Renal cortex interstitium (tissue), 11 donors: ENCODE results near the gene ANO7. TPM values are rescaled to one million over a fixed set of nuclear protein-coding genes. Genes with fewer than 3 reads are reported as not detected.

ENCODE experiments used
- DNase-seq, 11 donors: peaks; one replicate each; pipeline ENCODE4 v3.0.0-alpha.2; 2013; ENCODE audit warnings: low read depth in 9 of 11, low spot score in 4 of 11; ENCODE audit errors: extremely low read depth in 1 of 11
- polyA plus RNA-seq, 3 donors: library from polyadenylated mRNA; unstranded; fragments of 120-200 nt; gene quantifications; one replicate each; pipeline ENCODE4 v1.2.1, GENCODE V29; 2013; ENCODE audit not compliant: insufficient read length in 3 of 3

The ANO7 gene
- polyA plus RNA-seq, 3 donors: 1.7 to 3.8 (median 1.9) TPM

DNA sequence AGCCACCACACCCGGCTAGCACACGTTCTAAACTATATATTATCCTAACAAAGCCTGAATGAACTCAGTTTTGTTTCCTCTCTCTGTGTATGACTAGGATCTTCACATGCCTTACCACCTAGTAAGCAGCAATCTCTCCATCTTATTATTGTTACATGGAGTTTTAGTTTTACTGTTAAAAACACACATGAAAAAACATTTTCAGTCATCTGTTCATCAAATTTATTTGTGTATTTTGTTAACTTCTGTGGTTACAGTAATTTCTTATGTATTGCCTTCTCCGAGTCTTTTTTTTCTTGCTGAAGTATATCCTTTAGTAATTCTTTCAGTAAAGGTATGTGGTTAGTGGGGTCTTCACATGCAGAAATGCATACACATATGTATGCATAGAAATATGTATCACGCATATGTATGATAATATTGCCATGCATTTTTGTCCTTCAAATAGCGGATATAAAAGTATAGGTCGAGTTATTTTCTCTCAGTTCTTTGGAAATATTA, 31.4 kb downstream of the ANO7 start:
- DNase-seq: no peak

DNA sequence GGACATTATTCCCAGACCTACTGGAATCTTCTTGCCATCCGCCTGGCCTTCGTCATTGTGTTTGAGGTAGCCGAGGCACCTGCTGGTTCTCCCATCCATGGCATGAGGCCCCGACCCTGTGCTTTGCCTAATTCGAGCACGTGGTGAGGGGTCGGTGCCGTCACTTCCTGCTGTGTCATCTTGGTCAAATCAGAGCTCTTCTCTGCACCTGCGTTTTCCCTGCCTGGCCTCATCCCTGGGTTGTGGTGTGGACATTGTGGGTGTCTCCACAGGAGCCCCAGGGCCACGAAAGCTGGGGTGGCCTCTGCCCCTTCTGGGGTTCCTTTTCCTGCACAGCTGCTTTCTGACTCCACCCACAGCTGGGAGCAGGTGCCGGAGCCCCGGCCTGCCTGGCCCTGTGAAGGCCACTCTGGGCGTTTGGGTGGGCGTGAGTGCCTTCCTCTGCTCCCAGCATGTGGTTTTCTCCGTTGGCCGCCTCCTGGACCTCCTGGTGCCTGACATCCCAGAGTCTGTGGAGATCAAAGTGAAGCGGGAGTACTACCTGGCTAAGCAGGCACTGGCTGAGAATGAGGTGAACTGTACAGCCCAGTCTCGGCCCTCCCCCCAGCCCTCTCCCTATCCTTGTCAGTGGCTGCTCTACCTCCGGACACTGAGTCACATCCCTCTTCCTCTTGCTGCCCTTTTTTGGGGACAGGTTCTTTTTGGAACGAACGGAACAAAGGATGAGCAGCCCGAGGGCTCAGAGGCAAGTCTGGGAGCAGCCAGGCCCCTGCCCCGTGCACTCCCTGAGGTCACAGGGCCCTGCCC, 34.9 kb downstream of the ANO7 start:
- DNase-seq: no peak

DNA sequence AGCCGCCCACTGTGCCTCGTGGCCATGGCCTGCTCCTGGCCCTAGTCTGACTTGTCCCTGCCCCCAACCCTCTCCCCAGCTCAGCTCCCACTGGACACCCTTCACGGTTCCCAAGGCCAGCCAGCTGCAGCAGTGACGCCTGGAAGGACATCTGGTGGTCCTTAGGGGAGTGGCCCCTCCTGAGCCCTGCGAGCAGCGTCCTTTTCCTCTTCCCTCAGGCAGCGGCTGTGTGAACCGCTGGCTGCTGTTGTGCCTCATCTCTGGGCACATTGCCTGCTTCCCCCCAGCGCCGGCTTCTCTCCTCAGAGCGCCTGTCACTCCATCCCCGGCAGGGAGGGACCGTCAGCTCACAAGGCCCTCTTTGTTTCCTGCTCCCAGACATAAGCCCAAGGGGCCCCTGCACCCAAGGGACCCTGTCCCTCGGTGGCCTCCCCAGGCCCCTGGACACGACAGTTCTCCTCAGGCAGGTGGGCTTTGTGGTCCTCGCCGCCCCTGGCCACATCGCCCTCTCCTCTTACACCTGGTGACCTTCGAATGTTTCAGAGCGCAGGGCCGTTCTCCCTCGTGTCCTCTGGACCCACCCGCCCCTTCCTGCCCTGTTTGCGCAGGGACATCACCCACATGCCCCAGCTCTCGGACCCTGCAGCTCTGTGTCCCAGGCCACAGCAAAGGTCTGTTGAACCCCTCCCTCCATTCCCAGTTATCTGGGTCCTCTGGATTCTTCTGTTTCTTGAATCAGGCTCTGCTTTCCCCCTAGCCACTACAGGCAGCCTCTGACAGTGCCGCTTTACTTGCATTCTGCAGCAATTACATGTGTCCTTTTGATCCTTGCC, 35.8 kb downstream of the ANO7 start:
- no peak for DNase-seq

DNA sequence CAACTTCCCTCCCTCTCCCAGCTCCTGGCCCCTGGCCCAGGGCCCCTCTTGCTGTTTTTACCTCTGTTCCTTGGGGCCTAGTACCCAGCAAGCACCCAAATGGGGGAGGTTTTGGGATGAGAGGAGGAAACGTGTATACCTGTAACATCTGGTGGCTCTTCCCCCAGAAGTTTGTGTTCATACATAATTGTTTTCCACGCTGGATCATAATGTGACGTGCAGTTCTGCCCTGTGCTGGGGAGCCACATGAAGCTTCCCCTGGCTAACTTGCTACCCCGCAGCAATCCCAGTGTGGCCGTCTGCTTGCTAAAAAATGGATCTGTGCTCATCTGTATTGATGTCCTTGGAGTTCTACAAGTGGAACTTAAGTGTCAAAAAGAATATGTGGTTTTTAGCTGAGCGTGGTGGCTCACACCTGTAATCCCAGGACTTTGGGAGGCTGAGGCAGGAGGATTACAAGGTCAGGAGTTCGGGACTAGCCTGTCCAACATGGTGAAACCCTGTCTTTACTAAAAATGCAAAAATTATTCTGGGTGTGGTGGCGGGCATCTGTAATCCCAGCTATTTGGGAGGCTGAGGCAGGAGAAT, 36.5 kb downstream of the ANO7 start:
- DNase-seq: no peak

DNA sequence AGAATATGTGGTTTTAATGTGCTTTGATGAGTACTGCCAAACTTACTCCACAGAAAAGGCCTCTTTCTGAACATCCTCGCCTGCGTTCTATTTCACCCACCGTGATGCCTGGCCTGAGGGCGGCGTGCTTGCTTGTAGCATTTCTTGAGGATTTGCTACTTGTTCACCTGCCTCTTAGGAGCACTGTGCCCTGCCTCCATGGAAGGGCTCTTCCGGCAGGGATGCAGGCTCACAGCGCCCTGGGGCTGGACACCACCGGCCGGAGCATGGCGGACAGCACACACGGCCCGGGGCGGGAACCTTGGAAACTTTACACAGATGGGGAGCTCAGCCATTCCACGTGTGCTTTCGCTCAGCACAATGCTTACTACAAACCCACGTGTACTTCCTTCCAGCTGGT, 37.1 kb downstream of the ANO7 start:
- no peak for DNase-seq

DNA sequence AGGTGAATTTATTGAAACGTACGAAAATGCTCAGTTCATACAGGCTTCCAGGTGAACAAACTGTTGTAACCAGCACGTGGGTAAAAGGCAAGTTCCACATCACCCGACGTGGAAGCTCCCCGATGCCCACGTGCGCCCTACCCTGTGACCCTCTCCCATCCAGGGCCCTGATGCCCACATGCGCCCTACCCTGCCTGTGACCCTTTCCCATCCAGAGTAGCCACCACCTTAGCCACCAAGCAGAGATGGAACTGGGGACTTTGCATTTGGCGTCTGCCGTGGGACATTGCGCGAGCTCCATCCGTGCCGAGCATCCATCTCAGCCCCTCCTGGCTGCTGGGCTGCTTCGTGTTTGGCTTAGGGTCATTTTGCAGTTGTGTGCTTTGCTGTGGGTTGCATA, 37.5 kb downstream of the ANO7 start:
- DNase-seq: no peak

DNA sequence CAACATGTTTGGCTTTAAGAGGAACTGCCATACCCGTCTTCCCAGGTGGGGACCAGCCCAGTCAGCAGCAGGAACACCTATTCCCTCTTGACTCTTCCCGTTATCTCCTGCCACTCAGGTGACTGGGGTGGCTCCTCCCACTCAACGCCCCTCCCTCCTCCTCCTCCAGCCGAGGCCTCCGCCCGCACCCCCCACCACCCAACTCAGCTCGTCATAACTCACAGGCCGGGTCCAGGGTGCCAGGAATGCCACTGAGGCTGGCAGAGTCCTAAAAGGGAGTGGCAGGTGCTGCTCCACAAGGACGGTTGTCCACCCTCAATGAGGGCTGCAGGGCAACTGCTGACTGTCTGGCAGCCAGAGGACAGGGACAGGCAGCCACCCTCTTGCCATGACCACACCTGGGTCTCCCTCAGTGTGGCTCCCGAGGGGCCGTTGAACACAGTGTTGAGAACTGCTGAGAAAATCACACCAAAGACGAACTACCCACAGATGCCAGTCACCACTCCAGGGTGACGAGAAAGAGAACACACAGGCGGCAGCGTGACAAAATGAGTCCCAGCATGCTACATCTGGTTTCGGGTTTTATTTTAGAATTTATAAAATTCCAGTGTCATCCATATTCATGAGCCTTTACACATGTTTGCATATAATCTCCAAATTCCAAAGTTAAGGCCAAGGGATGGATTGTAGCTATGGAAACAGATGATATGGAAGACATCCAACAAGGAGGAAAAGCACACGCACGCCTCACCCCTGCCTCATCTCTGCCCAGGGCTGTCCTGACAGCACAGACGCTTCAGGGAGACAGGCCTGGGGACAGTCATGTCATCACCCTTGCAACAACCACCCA, 38.5 kb downstream of the ANO7 start:
- peak in 1 of 11 donors; percentile 54 for DNase-seq

DNA sequence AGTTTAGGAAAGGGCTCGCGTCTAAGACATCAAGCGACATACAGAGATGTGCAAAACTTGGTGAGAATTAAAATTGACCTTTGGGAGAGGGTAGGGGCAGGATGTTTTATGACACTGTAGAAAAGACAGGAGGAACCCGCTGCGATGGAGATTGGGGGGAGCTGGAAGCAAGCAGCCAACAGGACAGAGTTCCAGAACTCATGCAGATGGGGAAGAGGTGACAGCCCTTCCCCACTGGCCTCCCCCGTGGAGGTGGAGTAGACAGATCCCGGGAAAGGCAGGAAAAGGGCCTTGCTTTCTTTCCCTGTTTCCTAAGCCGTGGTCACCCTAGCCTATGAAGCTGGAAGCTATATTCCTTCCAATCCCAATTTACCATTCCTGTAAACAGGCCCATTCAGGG, 39.1 kb downstream of the ANO7 start:
- DNase-seq: no peak

DNA sequence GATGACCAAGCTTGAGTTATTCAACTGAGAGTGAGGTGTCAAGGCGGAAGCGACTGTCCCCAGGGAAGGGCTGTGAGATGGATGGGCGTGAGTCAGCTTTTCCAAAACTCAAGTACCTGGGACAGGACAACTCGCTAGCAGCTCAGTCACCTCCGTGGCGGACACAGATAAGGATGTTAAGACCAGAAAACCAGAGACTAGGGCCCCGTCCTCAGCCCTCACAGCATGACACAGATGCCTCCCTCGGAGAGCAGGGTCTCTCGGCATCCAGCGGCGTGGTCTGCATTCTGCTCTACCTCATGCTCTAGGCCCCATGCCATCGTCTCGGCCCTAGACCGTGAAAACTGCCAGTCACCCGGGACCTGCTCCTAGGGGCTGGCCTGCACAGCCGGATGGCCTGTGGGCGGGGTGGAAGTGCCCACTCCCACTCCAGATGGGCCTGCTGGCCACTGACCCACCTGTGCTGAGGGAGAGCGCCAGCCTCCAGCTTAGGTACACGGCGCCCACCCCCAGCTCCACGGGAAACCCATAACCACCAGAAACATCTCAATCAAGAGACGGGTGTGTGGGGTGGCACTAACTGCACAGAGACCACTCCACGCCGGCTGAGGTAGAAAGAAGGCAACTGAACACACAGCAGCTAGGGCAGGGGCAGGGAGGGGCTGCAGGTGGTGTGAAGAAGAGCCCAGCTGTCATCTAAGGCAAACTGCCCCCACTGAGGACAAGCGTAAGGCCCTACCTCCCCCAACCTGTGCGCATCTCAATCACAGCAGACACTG, 39.8 kb downstream of the ANO7 start:
- DNase-seq: no peak

DNA sequence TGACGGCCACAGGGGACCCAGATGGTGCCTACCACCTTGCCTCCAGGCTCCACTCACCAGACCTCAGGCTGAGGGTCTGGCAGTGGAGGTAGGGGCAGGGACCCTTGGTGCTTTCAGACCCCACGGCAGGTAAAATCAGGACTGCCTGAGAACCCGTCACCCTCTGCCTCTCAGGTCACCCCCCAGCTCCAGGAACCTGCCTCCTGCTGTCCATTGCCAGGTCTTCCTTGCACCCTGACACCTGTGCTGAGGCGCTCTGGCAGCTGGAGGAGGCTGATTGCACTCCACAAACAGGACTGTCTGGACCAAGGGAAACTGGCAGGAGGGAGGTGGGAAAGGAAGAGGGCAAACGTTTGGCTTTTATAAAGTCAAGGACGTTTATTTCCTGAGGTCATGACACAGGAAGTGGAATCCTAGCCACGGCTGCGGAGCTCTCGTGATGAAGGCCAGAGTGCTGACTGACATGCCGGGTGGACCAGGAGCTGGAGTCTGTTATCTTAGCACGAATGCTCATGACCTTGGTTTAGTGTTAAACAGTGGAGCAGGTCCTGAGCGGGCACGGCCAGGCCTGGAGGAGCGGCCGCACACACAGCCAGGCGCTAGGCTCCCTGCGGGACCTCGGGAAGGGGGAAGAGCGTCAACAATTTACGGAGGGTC, 40.5 kb downstream of the ANO7 start:
- DNase-seq: no peak

DNA sequence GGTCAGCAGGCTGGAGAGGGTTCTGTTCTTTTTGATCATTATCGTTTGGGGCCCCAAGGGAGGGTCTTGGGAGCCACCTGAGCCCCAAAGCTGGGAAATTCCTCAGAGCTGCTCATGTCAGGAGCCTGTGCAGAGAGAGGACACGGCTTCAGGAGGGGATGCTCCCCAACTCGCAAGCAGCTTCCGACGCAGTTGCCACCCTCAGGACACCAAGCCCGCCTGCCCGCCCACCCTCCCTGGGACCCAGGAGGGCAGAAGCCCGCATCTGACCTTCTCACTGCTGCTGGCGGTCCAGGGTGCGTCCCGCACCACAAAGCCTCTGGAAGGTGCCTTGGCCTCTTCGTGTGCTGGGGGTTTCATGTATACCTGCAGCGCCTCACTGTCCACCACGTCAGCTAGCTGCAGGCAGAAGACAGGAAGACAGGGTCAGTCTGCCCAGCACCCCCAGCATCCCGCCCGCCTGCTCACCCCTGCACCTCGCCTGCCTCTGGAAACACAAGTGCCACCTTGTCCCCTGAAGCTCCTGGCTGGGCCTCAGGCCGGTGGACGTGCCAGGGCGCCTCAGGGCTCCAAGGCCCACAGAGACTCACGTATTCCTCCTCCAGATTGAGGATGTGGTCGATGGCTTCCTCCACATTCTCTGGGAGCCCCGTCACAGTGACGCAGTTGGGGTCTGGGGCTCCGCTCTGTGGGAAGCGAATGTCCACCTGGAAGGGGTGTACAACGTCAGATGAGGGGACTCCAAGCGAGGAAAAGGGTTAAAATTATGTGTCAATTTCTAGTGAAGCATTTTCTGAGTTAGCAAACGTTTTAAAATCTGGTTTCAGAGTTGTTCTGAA, 41.3 kb downstream of the ANO7 start:
- DNase-seq: no peak

DNA sequence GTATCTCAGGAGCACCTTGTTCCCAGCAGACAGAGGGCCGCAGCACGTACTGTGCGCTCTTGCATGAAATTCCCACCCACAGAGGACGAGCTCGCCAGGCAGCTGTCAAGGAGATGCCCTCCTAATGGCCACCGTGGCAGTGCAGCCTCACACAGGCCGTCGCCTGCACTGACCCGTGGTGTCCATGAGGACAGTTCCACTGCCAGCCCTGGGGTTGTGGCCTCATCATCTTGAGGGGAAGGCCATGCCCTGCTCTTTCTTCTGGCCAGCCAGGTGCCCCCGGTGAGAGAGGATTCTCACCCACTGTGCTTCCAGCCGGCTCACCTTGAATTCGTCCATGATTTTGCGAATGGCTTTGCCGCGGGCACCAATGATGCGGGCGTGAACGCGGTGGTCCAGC, 42.0 kb downstream of the ANO7 start:
- DNase-seq: no peak

DNA sequence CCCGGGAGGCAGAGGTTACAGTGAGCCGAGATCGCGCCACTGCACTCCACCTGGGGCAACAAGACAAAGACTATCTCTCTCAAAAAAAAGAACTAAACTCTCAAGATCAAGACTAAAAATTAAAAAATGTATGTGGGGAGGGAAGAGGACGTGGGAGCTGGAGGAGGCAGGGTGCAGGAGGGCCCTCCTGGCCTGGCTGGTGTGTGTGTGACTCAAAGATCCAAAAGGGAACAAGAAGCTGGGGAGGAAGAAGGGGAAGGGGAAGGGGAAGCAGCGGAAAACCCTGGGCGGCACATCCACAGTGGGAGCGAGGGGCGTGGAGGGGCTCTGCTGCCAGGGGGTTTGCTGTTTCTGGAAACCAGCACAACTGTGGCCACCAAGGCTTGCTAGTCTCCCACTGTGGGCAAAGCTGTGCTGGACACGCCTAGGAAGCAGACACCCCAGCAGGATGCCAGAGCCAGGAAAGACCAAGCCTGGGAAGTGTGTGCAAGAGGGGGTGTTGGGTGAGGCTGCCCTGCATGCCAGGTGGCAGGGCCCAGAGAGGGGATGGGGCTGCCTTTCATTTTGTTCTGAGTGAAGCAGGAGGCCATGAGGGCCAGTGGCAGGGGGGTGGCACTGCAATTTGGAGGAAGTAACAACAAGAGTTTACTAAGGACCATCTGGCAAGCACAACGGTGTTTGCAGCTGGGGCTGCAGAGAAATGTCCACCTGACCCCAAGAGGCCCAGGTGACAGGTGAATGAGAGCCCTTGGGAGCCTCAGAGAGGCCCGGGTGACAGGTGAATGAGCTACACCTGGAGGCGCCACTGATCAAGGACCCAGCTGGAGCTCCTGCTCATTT, 44.5 kb downstream of the ANO7 start:
- DNase-seq: no peak

DNA sequence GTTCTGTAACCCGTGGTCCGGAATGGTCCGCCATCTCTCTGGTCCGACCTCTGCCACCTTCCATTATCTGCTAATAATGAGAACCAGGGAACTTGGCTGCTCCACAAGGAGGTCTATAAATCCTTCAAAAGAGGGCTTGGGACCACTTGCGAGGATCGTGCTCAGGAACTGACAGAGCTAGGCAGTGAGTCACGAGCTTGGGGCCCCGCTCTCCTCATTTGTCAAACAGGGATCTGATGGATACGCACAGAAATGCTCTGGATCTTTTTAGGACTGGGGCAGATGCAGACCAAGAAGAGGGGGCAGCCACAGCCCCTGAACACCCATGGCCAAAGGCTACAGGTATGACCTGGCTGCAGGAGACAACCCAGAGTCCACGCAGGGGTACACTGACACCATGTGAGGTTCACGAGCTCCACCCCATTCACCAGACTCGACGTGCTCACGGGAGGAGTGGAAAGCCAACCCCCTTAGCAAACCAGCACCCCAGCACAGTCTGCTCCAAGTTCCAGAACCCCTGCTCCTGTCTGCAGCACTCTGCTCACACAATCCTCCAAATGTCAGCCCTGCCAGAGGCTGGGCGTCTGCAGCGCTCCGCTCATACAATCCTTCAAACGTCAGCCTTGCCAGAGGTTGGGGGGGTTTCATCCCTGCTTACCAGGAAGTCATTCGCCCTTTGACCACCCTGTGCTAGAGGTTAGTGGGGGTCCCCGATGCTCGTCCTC, 45.8 kb downstream of the ANO7 start:
- no peak for DNase-seq

DNA sequence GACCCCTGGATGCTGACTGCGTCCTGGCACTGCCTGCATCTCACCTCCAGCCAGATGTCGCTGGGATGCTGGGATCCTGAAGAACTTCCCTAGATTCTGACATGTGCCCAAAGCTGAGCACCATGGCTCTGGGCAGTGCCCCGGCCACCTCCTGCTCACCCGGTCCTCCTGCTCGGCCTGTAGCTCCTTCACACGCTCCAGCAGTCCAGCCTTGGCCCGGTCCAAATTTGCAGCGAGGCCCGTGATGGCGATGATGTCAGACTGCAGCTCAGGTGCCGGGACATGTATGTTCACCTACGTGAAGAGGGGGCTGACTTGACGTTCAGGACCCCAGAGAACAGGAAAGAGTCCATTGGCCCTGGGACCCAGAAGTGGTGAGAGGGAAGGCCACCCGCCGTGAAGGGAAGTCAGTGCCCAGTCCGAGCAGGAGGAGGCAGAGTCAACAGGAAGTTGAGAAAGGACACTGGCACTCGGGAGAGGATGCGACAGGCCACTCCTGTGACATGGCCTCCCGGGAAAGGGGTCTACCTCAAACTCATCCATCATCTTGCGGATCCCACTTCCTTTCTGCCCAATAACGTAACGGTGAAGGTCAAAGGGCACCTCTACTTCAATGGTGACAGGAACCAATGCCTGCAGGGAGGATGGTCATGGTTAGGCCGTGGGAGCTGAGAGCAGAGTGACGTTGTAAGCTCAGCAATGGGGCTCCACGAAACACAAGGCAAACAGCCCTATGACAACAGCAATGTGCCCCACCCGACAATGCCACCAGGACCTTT, 46.7 kb downstream of the ANO7 start:
- DNase-seq: no peak
